ENCODE measurements around the gene HBZ.
"Not testable (repeated sequence)": the region's sequence is repeated elsewhere in the genome, so short reads cannot be mapped to it uniquely, and the experiment has no call there.

The HBZ gene

GRCh38 chr16:164827-165538 is 12.5 kb downstream of the HBZ start:
- DNase-seq (ENCODE audit: low spot score) = no peak

GRCh38 chr16:165539-166374 is 13.3 kb downstream of the HBZ start, which contains the start of gene HBM:
HBM (plus strand) TSS chr16:165978; CDS start chr16:165998, 20 bp downstream.
- DNase-seq (ENCODE audit: low spot score) = no peak

- DNase-seq (ENCODE audit: low spot score) = no peak
Observed at GRCh38 chr16:166375-167121, 14.1 kb downstream of the HBZ start.

- DNase-seq (ENCODE audit: low spot score) = no peak
Observed at GRCh38 chr16:167122-167690, 14.8 kb downstream of the HBZ start.

- no peak for DNase-seq (ENCODE audit: low spot score)
Observed at GRCh38 chr16:168424-168823, 16.0 kb downstream of the HBZ start.

- no peak for DNase-seq (ENCODE audit: low spot score)
Observed at GRCh38 chr16:169014-169413, 16.6 kb downstream of the HBZ start.

GRCh38 chr16:170088-170507 is 17.7 kb downstream of the HBZ start:
- not testable (repeated sequence) for DNase-seq (ENCODE audit: low spot score)

GRCh38 chr16:170788-171187 is 18.3 kb downstream of the HBZ start:
- DNase-seq (ENCODE audit: low spot score) = no peak

- not testable (repeated sequence) for DNase-seq (ENCODE audit: low spot score)
Observed at GRCh38 chr16:172374-172941, 20.0 kb downstream of the HBZ start, which contains the start of gene HBA2. HBA2 (plus strand) TSS chr16:172876; CDS start chr16:172913, 37 bp downstream.

GRCh38 chr16:173211-173854 is 20.9 kb downstream of the HBZ start:
- not testable (repeated sequence) for DNase-seq (ENCODE audit: low spot score)

- DNase-seq (ENCODE audit: low spot score) = not testable (repeated sequence)
Observed at GRCh38 chr16:173928-174769, 21.7 kb downstream of the HBZ start.

GRCh38 chr16:175011-175949 is 22.8 kb downstream of the HBZ start:
- DNase-seq (ENCODE audit: low spot score) = no peak

GRCh38 chr16:176006-176405 is 23.6 kb downstream of the HBZ start:
- not testable (repeated sequence) for DNase-seq (ENCODE audit: low spot score)

- not testable (repeated sequence) for DNase-seq (ENCODE audit: low spot score)
Observed at GRCh38 chr16:176477-177382, 24.3 kb downstream of the HBZ start, which contains the start of gene HBA1. HBA1 (plus strand) TSS chr16:176680; CDS start chr16:176717, 37 bp downstream.

- DNase-seq (ENCODE audit: low spot score) = no peak
Observed at GRCh38 chr16:177394-177822, 25.0 kb downstream of the HBZ start.

- no peak for DNase-seq (ENCODE audit: low spot score)
Observed at GRCh38 chr16:177981-178667, 25.7 kb downstream of the HBZ start.

- DNase-seq (ENCODE audit: low spot score) = no peak
Observed at GRCh38 chr16:178668-179015, 26.2 kb downstream of the HBZ start.
